ENCODE results near the gene M1AP.

DNA sequence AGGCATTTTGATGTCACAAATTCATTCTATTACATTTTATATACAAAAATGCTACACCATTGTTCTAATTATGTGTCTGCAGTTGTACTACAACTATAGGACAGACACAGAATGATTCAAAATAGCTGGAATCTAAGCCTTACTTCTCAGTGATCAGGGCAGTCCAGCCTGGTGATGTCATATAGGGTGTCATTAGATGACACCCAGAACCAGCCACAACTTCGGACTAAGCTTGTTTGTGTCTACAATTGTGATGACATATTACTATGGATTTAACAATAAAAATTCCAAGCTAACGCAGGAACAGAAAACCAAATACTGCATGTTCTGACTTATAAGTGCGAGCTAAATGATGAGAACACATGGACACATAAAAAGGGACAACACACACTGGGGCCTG, 31.0 kb downstream of the M1AP start:
- TF ChIP-seq CTCF (IDR thresholded peaks at IDR 0.05): no peak
- TF ChIP-seq, protein P1, sequence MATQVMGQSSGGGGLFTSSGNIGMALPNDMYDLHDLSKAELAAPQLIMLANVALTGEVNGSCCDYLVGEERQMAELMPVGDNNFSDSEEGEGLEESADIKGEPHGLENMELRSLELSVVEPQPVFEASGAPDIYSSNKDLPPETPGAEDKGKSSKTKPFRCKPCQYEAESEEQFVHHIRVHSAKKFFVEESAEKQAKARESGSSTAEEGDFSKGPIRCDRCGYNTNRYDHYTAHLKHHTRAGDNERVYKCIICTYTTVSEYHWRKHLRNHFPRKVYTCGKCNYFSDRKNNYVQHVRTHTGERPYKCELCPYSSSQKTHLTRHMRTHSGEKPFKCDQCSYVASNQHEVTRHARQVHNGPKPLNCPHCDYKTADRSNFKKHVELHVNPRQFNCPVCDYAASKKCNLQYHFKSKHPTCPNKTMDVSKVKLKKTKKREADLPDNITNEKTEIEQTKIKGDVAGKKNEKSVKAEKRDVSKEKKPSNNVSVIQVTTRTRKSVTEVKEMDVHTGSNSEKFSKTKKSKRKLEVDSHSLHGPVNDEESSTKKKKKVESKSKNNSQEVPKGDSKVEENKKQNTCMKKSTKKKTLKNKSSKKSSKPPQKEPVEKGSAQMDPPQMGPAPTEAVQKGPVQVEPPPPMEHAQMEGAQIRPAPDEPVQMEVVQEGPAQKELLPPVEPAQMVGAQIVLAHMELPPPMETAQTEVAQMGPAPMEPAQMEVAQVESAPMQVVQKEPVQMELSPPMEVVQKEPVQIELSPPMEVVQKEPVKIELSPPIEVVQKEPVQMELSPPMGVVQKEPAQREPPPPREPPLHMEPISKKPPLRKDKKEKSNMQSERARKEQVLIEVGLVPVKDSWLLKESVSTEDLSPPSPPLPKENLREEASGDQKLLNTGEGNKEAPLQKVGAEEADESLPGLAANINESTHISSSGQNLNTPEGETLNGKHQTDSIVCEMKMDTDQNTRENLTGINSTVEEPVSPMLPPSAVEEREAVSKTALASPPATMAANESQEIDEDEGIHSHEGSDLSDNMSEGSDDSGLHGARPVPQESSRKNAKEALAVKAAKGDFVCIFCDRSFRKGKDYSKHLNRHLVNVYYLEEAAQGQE (IDR thresholded peaks at IDR 0.05; ENCODE audit: insufficient read depth in 1 of 2, low read depth in 2 of 2, low read length in 1 of 2): no peak
- TF ChIP-seq SIN3A (IDR thresholded peaks at IDR 0.05; ENCODE audit: borderline replicate concordance, insufficient read depth, low read depth, low read length): no peak

Data from Panc1 (cell line).